ENCODE data around the gene VPS4A.

DNA sequence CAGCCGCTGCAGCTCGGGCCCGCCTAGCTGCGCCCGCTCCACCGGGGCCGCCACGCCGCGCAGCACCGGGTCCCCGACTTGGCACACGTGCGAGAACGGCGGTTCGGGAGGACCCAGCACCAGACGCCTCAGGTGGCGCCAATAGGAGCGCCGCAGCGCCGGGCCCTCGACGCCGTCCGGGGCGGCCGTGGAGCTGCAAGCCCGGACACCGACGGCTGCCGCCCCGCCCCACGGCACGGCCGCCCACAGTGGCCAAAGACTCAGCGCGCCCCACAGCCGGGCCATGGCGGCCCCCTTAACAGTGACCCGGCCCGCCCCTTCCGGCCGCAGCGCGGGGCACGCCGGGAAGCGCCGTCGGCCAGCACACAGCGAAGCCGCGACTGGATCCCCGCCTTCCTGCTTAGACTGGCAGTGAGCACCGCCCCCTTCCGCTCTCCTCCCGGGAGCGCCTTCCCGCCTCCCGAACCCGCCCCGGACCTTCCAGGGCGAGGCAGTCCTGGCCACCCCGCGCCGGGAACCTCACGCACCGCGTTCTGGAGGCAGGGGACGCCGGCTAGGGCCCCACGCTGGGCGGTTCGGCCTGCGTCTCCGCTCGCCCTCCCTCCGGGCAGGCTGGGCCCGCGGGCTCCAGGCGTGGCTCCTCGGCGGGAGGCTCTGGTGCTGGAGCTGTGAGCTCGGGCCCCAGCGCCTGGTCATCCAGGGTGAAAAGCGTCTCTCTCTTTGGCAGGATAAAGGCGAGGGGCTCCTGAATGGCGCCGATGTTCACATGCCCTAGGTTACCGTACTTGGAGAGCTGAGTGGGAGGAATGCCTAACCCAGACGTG is 19.3 kb downstream of the VPS4A start, which contains the start of gene PDF:
- TF ChIP-seq, protein P1, sequence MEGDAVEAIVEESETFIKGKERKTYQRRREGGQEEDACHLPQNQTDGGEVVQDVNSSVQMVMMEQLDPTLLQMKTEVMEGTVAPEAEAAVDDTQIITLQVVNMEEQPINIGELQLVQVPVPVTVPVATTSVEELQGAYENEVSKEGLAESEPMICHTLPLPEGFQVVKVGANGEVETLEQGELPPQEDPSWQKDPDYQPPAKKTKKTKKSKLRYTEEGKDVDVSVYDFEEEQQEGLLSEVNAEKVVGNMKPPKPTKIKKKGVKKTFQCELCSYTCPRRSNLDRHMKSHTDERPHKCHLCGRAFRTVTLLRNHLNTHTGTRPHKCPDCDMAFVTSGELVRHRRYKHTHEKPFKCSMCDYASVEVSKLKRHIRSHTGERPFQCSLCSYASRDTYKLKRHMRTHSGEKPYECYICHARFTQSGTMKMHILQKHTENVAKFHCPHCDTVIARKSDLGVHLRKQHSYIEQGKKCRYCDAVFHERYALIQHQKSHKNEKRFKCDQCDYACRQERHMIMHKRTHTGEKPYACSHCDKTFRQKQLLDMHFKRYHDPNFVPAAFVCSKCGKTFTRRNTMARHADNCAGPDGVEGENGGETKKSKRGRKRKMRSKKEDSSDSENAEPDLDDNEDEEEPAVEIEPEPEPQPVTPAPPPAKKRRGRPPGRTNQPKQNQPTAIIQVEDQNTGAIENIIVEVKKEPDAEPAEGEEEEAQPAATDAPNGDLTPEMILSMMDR (IDR thresholded peaks at IDR 0.05; ENCODE audit: low read depth, low read length): no peak
- no peak for TF ChIP-seq EZH2phosphoT487 (IDR thresholded peaks at IDR 0.05; ENCODE audit: low read depth)

All from OCI-LY3 (cell line).